ENCODE data around the gene FLNB. TPM values are rescaled to one million over a fixed set of nuclear protein-coding genes. Genes with fewer than 3 reads are reported as not detected.

Gene FLNB
- total RNA-seq, 1 donor from 2014 or later: 75.4 TPM

DNA sequence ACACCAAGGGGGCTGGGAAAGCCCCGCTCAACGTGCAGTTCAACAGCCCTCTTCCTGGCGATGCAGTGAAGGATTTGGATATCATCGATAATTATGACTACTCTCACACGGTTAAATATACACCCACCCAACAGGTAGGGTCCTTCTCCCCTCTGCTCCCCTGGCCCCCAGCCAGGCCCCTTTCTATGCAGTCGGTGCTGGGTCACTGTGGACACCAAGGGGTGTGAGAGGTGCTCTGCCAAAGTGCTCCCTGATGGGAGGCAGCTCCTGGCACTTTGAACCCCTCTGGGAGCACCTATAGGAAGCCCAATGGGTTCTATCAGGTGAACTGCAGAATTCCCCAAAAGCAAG lies 103.9 kb downstream of the FLNB start:
- H3K27ac Mint-ChIP-seq (ENCODE audit: unreplicated experiment): no peak overlapping the region

DNA sequence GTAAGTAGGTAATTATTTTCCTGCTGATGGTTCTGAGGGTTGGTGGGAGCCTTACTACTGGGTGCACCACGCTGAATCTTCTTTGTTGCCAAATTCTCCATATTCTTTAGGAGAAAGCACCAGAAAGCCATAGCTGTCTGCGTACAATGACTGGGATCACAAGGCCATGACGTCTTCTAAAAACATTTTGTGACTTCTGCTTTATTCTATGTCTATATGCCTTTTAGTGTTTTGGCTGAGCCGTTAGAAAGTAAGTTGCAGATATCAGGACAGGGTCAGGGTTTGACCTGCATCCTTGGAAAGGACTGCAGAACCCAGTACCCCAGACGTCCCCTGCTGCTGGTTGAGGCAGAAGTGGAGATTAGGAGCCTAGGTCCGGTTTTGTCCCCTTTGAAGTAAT lies 107.0 kb downstream of the FLNB start:
- no peaks in the 10 kb centered on the region for H3K36me3 Mint-ChIP-seq (ENCODE audit: unreplicated experiment)
- H3K9me3 Mint-ChIP-seq (ENCODE audit: unreplicated experiment): peaks cover 4% of the 10 kb centered on the region
- no peak for DNase-seq
- peaks cover 5% of the 10 kb centered on the region for H3K4me1 Mint-ChIP-seq (ENCODE audit: low read depth, unreplicated experiment)
- H3K27ac Mint-ChIP-seq (ENCODE audit: unreplicated experiment): no peak overlapping the region
- no peaks in the 10 kb centered on the region for H3K27me3 Mint-ChIP-seq (ENCODE audit: unreplicated experiment)
- TF ChIP-seq, protein P1, sequence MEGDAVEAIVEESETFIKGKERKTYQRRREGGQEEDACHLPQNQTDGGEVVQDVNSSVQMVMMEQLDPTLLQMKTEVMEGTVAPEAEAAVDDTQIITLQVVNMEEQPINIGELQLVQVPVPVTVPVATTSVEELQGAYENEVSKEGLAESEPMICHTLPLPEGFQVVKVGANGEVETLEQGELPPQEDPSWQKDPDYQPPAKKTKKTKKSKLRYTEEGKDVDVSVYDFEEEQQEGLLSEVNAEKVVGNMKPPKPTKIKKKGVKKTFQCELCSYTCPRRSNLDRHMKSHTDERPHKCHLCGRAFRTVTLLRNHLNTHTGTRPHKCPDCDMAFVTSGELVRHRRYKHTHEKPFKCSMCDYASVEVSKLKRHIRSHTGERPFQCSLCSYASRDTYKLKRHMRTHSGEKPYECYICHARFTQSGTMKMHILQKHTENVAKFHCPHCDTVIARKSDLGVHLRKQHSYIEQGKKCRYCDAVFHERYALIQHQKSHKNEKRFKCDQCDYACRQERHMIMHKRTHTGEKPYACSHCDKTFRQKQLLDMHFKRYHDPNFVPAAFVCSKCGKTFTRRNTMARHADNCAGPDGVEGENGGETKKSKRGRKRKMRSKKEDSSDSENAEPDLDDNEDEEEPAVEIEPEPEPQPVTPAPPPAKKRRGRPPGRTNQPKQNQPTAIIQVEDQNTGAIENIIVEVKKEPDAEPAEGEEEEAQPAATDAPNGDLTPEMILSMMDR (IDR thresholded peaks at IDR 0.05; ENCODE audit: partially characterized antibody, unreplicated experiment): no peak
- H3K4me3 Mint-ChIP-seq (ENCODE audit: unreplicated experiment): no peak overlapping the region

More for the DNA sequence above, 103.9 kb downstream of the FLNB start:
- TF ChIP-seq, protein P1 (IDR thresholded peaks at IDR 0.05; ENCODE audit: partially characterized antibody, unreplicated experiment): no peak
- Mint-ChIP-seq H3K36me3 (ENCODE audit: unreplicated experiment) (no peaks in the 10 kb centered on the region), H3K9me3 (ENCODE audit: unreplicated experiment) (peaks cover 2% of the 10 kb centered on the region), H3K4me3 (ENCODE audit: unreplicated experiment) (no peak overlapping the region), H3K4me1 (ENCODE audit: low read depth, unreplicated experiment) (peaks cover 2% of the 10 kb centered on the region), H3K27me3 (ENCODE audit: unreplicated experiment) (no peaks in the 10 kb centered on the region)
- DNase-seq: no peak

DNA sequence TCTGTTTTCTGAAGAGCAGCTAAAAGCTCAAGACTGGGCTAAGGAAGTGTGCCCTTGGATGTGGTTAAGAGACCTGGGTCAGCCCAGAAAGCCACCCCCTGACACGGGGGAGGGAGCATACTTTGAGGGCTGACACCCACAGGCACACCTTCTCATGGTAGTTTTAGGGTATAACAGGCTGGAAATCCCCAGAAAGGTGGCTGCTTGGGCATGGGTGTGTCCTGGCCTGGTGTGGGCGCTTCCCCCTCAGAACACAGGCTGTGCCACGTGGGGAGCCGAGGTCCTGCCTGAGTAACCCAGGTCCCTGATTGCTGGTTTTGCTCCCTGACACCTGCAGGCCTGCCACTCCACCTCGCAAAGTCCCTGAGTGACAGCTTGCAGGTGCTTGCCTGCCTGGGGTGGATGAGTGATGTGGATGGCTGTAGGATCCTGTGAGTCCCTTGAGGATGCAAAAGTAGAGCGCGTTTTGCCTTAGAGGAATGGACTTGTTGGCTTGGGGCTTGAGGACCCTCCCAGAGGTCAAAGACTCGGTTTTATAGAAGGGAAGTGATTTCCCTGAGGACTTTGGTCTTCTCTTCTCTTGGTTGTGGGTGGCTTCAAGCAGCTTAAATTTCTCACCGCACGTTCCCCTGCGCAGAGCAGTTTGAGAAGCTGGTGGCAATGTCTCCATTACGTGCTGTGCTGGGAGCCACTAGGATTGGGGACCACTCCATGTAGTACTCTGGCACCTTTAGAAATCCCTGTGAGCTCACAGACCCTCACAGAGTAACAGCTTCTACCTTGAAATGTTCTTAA lies 108.1 kb downstream of the FLNB start:
- H3K9me3 Mint-ChIP-seq (ENCODE audit: unreplicated experiment): peaks cover 4% of the 10 kb centered on the region
- peaks cover 5% of the 10 kb centered on the region for H3K4me1 Mint-ChIP-seq (ENCODE audit: low read depth, unreplicated experiment)
- no peak overlapping the region for H3K27ac Mint-ChIP-seq (ENCODE audit: unreplicated experiment)
- H3K4me3 Mint-ChIP-seq (ENCODE audit: unreplicated experiment): no peak overlapping the region
- TF ChIP-seq, protein P1 (IDR thresholded peaks at IDR 0.05; ENCODE audit: partially characterized antibody, unreplicated experiment): no peak
- DNase-seq: no peak
- H3K27me3 Mint-ChIP-seq (ENCODE audit: unreplicated experiment): no peaks in the 10 kb centered on the region
- H3K36me3 Mint-ChIP-seq (ENCODE audit: unreplicated experiment): no peaks in the 10 kb centered on the region

DNA sequence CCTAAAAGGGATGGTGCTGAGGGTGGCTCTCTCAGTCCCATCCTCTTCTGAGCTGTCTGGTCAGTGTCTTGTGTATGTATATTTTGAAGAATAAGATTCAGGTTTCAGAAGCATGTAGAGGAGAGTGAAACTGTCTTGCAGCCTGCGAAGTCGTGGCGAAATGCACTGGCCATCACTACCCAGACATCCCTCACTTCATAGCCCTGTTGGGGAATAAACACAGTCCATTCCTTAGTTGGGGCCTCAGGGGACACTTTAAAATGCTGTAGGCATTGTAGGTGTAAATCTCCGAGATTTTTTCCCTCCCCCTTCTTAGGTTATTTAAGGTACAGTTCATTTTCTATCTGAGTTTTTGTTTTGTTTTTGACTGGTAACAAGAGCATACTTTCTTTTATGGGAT lies 108.8 kb downstream of the FLNB start:
- H3K27ac Mint-ChIP-seq (ENCODE audit: unreplicated experiment): no peak overlapping the region
- H3K4me3 Mint-ChIP-seq (ENCODE audit: unreplicated experiment): no peak overlapping the region
- H3K36me3 Mint-ChIP-seq (ENCODE audit: unreplicated experiment): no peaks in the 10 kb centered on the region

More for the DNA sequence above, 108.8 kb downstream of the FLNB start:
- peaks cover 4% of the 10 kb centered on the region for H3K9me3 Mint-ChIP-seq (ENCODE audit: unreplicated experiment)
- H3K4me1 Mint-ChIP-seq (ENCODE audit: low read depth, unreplicated experiment): peaks cover 5% of the 10 kb centered on the region
- no peak for DNase-seq
- TF ChIP-seq, protein P1 (IDR thresholded peaks at IDR 0.05; ENCODE audit: partially characterized antibody, unreplicated experiment): no peak
- H3K27me3 Mint-ChIP-seq (ENCODE audit: unreplicated experiment): no peaks in the 10 kb centered on the region
